ENCODE measurements around the gene ADARB2. TPM values are rescaled to one million over a fixed set of nuclear protein-coding genes. Genes with fewer than 3 reads are reported as not detected.

The ADARB2 gene
- polyA plus RNA-seq, 1 of the 3 experiments (the other 2 are of a cell fraction) = not detected

DNA sequence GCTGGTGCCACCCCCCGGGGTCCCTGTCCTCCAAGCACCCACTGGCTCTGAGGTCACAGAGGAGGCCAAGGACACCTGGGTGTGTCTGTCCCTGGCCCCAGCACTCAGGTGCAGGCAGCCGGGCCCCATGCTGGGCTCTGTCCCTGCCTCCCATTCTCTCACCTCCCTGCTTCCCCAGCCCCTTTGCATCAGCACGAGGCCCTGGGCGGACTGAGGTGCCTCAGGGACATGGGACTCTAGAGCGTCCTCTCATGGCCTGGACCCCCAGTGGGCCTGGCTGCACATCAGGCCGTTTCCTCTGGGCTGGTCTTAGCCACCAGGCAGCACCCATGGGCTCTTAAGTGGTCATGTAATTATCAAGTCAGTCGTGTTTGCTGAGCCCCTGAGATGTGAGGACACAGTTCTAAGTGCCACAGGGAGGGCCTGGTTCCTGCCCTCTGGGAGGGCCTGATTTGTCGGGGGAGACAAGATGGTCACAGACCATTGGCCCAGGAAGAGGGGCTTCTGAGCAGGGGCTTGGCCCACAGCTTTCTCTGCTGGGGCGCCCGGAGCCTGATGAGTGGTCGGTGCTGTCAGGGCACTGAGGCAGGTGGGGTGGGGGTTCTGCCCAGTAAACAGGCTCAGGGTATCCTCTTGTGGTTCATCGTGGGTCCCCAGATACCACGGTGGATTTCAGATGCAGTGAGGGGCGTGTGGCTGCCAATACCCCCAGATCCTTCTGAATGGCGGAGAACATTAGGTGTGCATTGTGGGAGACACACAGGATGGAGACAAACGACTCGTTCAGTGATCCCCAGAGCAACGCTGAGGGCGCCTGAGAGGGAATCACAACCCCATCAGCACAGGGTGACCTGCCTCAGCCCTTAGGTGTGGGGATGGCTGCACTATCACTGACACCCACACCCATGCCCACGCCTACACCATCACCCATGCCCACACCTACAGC, 528.7 kb downstream of the ADARB2 start:
- 42% methylated on average over 6 of the region's 20 CpGs for WGBS (ENCODE audit: low lambda C conversion rate)
- H3K9ac ChIP-seq = no peak overlapping the region

More for the DNA sequence above, 528.7 kb downstream of the ADARB2 start:
- no peaks in the 10 kb centered on the region for H3K27me3 ChIP-seq (ENCODE audit: insufficient read depth)
- H3K27ac ChIP-seq (ENCODE audit: low read depth in 2 of 2, low read length in 1 of 2) = no peak overlapping the region
- no peaks in the 10 kb centered on the region for H3F3A ChIP-seq (replicated peaks; ENCODE audit: insufficient read depth)
- no peak for DNase-seq
- CTCF ChIA-PET = no interaction called here
- TF ChIP-seq, protein P1, sequence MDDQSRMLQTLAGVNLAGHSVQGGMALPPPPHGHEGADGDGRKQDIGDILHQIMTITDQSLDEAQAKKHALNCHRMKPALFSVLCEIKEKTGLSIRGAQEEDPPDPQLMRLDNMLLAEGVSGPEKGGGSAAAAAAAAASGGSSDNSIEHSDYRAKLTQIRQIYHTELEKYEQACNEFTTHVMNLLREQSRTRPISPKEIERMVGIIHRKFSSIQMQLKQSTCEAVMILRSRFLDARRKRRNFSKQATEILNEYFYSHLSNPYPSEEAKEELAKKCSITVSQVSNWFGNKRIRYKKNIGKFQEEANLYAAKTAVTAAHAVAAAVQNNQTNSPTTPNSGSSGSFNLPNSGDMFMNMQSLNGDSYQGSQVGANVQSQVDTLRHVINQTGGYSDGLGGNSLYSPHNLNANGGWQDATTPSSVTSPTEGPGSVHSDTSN (IDR thresholded peaks at IDR 0.05) = no peak
- TF ChIP-seq, protein P2, sequence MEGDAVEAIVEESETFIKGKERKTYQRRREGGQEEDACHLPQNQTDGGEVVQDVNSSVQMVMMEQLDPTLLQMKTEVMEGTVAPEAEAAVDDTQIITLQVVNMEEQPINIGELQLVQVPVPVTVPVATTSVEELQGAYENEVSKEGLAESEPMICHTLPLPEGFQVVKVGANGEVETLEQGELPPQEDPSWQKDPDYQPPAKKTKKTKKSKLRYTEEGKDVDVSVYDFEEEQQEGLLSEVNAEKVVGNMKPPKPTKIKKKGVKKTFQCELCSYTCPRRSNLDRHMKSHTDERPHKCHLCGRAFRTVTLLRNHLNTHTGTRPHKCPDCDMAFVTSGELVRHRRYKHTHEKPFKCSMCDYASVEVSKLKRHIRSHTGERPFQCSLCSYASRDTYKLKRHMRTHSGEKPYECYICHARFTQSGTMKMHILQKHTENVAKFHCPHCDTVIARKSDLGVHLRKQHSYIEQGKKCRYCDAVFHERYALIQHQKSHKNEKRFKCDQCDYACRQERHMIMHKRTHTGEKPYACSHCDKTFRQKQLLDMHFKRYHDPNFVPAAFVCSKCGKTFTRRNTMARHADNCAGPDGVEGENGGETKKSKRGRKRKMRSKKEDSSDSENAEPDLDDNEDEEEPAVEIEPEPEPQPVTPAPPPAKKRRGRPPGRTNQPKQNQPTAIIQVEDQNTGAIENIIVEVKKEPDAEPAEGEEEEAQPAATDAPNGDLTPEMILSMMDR (IDR thresholded peaks at IDR 0.05) = no peak
- no peak for TF ChIP-seq TEAD4 (IDR thresholded peaks at IDR 0.05; ENCODE audit: borderline replicate concordance, insufficient read depth)
- no peak for TF ChIP-seq SIN3A (IDR thresholded peaks at IDR 0.05; ENCODE audit: borderline replicate concordance, low read depth, low read length)
- TF ChIP-seq JUND (IDR thresholded peaks at IDR 0.05) = no peak
- TF ChIP-seq, protein P3, sequence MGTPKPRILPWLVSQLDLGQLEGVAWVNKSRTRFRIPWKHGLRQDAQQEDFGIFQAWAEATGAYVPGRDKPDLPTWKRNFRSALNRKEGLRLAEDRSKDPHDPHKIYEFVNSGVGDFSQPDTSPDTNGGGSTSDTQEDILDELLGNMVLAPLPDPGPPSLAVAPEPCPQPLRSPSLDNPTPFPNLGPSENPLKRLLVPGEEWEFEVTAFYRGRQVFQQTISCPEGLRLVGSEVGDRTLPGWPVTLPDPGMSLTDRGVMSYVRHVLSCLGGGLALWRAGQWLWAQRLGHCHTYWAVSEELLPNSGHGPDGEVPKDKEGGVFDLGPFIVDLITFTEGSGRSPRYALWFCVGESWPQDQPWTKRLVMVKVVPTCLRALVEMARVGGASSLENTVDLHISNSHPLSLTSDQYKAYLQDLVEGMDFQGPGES (IDR thresholded peaks at IDR 0.05; ENCODE audit: low read depth, low read length) = no peak
- TF ChIP-seq, protein P4, sequence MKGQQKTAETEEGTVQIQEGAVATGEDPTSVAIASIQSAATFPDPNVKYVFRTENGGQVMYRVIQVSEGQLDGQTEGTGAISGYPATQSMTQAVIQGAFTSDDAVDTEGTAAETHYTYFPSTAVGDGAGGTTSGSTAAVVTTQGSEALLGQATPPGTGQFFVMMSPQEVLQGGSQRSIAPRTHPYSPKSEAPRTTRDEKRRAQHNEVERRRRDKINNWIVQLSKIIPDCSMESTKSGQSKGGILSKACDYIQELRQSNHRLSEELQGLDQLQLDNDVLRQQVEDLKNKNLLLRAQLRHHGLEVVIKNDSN (IDR thresholded peaks at IDR 0.05; ENCODE audit: borderline replicate concordance, low read depth) = no peak
- TF ChIP-seq SMC3 (IDR thresholded peaks at IDR 0.05; ENCODE audit: low read depth, low read length) = no peak
- TF ChIP-seq RCOR1 (IDR thresholded peaks at IDR 0.05; ENCODE audit: low read length) = no peak
- TF ChIP-seq EP300 (IDR thresholded peaks at IDR 0.05; ENCODE audit: borderline replicate concordance in 1 of 2, low read depth in 1 of 2, low read length in 1 of 2) = no peak
- H3K36me3 ChIP-seq (replicated peaks in 1 of 2; ENCODE audit: control insufficient read depth in 1 of 2, insufficient read depth in 2 of 2, low read length in 1 of 2) = no peaks in the 10 kb centered on the region
- H2AFZ ChIP-seq (ENCODE audit: low read depth) = no peak overlapping the region
- H3K4me3 ChIP-seq (ENCODE audit: low read depth in 2 of 2, low read length in 1 of 2) = no peak overlapping the region
- no peak overlapping the region for H3K4me2 ChIP-seq
- no peaks in the 10 kb centered on the region for H3K9me2 ChIP-seq
- POLR2A ChIA-PET = no interaction called here
- H3K79me2 ChIP-seq (ENCODE audit: insufficient read depth) = no peaks in the 10 kb centered on the region
- no peaks in the 10 kb centered on the region for H4K20me1 ChIP-seq (ENCODE audit: insufficient read depth)
- no peaks in the 10 kb centered on the region for H3K9me3 ChIP-seq
- H3K4me1 ChIP-seq (ENCODE audit: control insufficient read depth in 1 of 2, insufficient read depth in 2 of 2, low read depth in 1 of 2, low read length in 1 of 2) = peaks cover 0 to 8% of the 10 kb centered on the region in 2 experiments; a peak in 1 of 4 replicates
